Activated CD4-positive, alpha-beta T cell treated with anti-CD3 and anti-CD28 coated beads for 36 hours (primary cell): Measurements from ENCODE around the gene PEX11A. TPM values are rescaled to one million over a fixed set of nuclear protein-coding genes. Genes with fewer than 3 reads are reported as not detected.

ENCODE experiments used
- ATAC-seq: fragments of 200-7000 bp; cut with Tn5 transposase; one replicate; pipeline ENCODE4 v1.10.0; 2021; ENCODE audit warnings: mild to moderate bottlenecking, moderate library complexity
- CTCF ChIA-PET: fragments of 350-600 bp; sonication (Branson Sonifier 250); formaldehyde crosslinking; loops from one replicate; lab custom pipeline; 2021; ENCODE audit warnings: antibody characterized with exemption; lab: Charles Lee
- POLR2A ChIA-PET: fragments of 350-600 bp; sonication (Branson Sonifier 250); formaldehyde crosslinking; loops from one replicate; lab custom pipeline; 2021; ENCODE audit warnings: antibody characterized with exemption, inconsistent platforms; lab: Charles Lee
- DNase-seq: peaks from one replicate; pipeline ENCODE4 v3.0.0-alpha.2; 2020
- H3K27ac Mint-ChIP-seq: one replicate; pipeline ENCODE4 v1.8.0; 2021; ENCODE audit warnings: mixed read lengths
- H3K27me3 Mint-ChIP-seq: one replicate; pipeline ENCODE4 v1.8.0; 2021; ENCODE audit warnings: mixed read lengths
- H3K36me3 Mint-ChIP-seq: one replicate; pipeline ENCODE4 v1.8.0; 2021; ENCODE audit warnings: low read depth, mixed read lengths
- H3K4me1 Mint-ChIP-seq: one replicate; pipeline ENCODE4 v1.8.0; 2021; ENCODE audit warnings: mixed read lengths
- H3K4me3 Mint-ChIP-seq: one replicate; pipeline ENCODE4 v1.8.0; 2021; ENCODE audit warnings: mild to moderate bottlenecking, moderate library complexity, mixed read lengths
- H3K9me3 Mint-ChIP-seq: one replicate; pipeline ENCODE4 v1.8.0; 2021; ENCODE audit warnings: low read depth, mixed read lengths
- intact Hi-C, 2 experiments: fragments of 100-400 bp; cut with DNase I in 1 of 2; cut with micrococcal nuclease in 1 of 2; formaldehyde crosslinking; loops; one replicate each; pipeline versions ENCODE4 v1.14.2 to v1.15.1; 2022 to 2024; cut with DNase I, micrococcal nuclease
- total RNA-seq, 2 experiments: library from RNA; stranded (reverse); gene quantifications; one replicate each; pipeline ENCODE4 v1.2.3, GENCODE V29; 2021

The PEX11A gene
- total RNA-seq, 2 experiments from 2014 or later: 4.7 to 5.3 TPM

- Mint-ChIP-seq H3K4me1 (peaks cover 11% of the 10 kb centered on the region), H3K27ac (no peak within 1 kb of the TSS), H3K36me3 (peaks cover 2% of the 10 kb centered on the region), H3K9me3 (no peaks in the 10 kb centered on the region), H3K27me3 (peaks cover 29% of the 10 kb centered on the region), H3K4me3 (peak within 1 kb of the TSS; percentile 73)
- ChIA-PET CTCF (interaction anchor here (0.5 kb wide), 1 partner anchor 566 kb away, joined by 3 read pairs; no protein-coding TSS in a partner anchor), POLR2A (no interaction called here)
- ATAC-seq (peak; percentile 75), DNase-seq (peak; percentile 58)
- intact Hi-C loops: no loop called here
These were observed 35.4 kb downstream of the PEX11A start, which contains the start of gene KIF7 for GRCh38 chr15:89654847-89655805. TSS of gene KIF7 (minus strand) at chr15:89655467. CDS start at chr15:89652930, 2,537 bp downstream.

GRCh38 chr15:89654301-89654761 is 36.2 kb downstream of the PEX11A start:
- Mint-ChIP-seq H3K36me3 (peaks cover 2% of the 10 kb centered on the region), H3K27me3 (peaks cover 25% of the 10 kb centered on the region), H3K4me1 (peaks cover 11% of the 10 kb centered on the region), H3K27ac (no peak overlapping the region), H3K4me3 (peak overlapping the region; percentile 73), H3K9me3 (no peaks in the 10 kb centered on the region)
- CTCF ChIA-PET: interaction anchor here (0.5 kb wide), 1 partner anchor 567 kb away, joined by 3 read pairs; no protein-coding TSS in a partner anchor
- DNase-seq (no peak), ATAC-seq (no peak)
- intact Hi-C loops: no loop called here
- POLR2A ChIA-PET: no interaction called here

GRCh38 chr15:89653578-89653977 is 37.0 kb downstream of the PEX11A start:
- H3K27me3 Mint-ChIP-seq: peaks cover 20% of the 10 kb centered on the region
- CTCF ChIA-PET: interaction anchor here (0.8 kb wide), 1 partner anchor 29 kb away, joined by 4 read pairs; no protein-coding TSS in a partner anchor
- no peak for DNase-seq
- ATAC-seq: no peak
- H3K9me3 Mint-ChIP-seq: no peaks in the 10 kb centered on the region
- no peak overlapping the region for H3K4me3 Mint-ChIP-seq
- POLR2A ChIA-PET: no interaction called here
- no peak overlapping the region for H3K27ac Mint-ChIP-seq
- H3K36me3 Mint-ChIP-seq: no peaks in the 10 kb centered on the region
- H3K4me1 Mint-ChIP-seq: peaks cover 11% of the 10 kb centered on the region
- intact Hi-C loops: no loop called here

- Mint-ChIP-seq H3K4me3 (no peak overlapping the region), H3K27me3 (peaks cover 20% of the 10 kb centered on the region), H3K9me3 (no peaks in the 10 kb centered on the region), H3K4me1 (peaks cover 11% of the 10 kb centered on the region), H3K36me3 (no peaks in the 10 kb centered on the region), H3K27ac (no peak overlapping the region)
- ChIA-PET CTCF (no interaction called here), POLR2A (no interaction called here)
- no peak for ATAC-seq
- no peak for DNase-seq
- intact Hi-C loops: no loop called here
These were observed 37.9 kb downstream of the PEX11A start for GRCh38 chr15:89652666-89653065.

- ChIA-PET POLR2A (no interaction called here), CTCF (interaction anchor here (0.7 kb wide), 1 partner anchor 162 kb away, joined by 3 read pairs; no protein-coding TSS in a partner anchor)
- no peaks in the 10 kb centered on the region for H3K9me3 Mint-ChIP-seq
- peaks cover 11% of the 10 kb centered on the region for H3K4me1 Mint-ChIP-seq
- H3K4me3 Mint-ChIP-seq: no peak overlapping the region
- H3K27me3 Mint-ChIP-seq: peaks cover 22% of the 10 kb centered on the region
- H3K36me3 Mint-ChIP-seq: no peaks in the 10 kb centered on the region
- ATAC-seq (no peak), DNase-seq (no peak)
- H3K27ac Mint-ChIP-seq: no peak overlapping the region
- intact Hi-C loops: no loop called here
These were observed 38.4 kb downstream of the PEX11A start for GRCh38 chr15:89652131-89652530.

GRCh38 chr15:89649716-89650115 is 40.8 kb downstream of the PEX11A start:
- ChIA-PET POLR2A (no interaction called here), CTCF (interaction anchor here (0.6 to 1.3 kb wide), 2 partner anchors 38 to 159 kb away, joined by 3 to 5 read pairs; no protein-coding TSS in a partner anchor)
- Mint-ChIP-seq H3K36me3 (no peaks in the 10 kb centered on the region), H3K9me3 (no peaks in the 10 kb centered on the region), H3K4me3 (no peak overlapping the region), H3K27ac (no peak overlapping the region), H3K27me3 (peaks cover 18% of the 10 kb centered on the region), H3K4me1 (peaks cover 5% of the 10 kb centered on the region)
- DNase-seq: no peak
- ATAC-seq: no peak
- intact Hi-C loops: no loop called here

GRCh38 chr15:89649013-89649625 is 41.4 kb downstream of the PEX11A start:
- no peaks in the 10 kb centered on the region for H3K36me3 Mint-ChIP-seq
- ATAC-seq (no peak), DNase-seq (no peak)
- no peak overlapping the region for H3K27ac Mint-ChIP-seq
- ChIA-PET CTCF (interaction anchor here (1.3 kb wide), 1 partner anchor 37 kb away, joined by 5 read pairs; no protein-coding TSS in a partner anchor), POLR2A (no interaction called here)
- no peaks in the 10 kb centered on the region for H3K9me3 Mint-ChIP-seq
- H3K4me3 Mint-ChIP-seq: no peak overlapping the region
- intact Hi-C loops: no loop called here
- peaks cover 13% of the 10 kb centered on the region for H3K27me3 Mint-ChIP-seq
- no peaks in the 10 kb centered on the region for H3K4me1 Mint-ChIP-seq

- DNase-seq (no peak), ATAC-seq (no peak)
- Mint-ChIP-seq H3K27me3 (peaks cover 11% of the 10 kb centered on the region), H3K4me3 (no peak overlapping the region), H3K9me3 (no peaks in the 10 kb centered on the region), H3K27ac (no peak overlapping the region), H3K4me1 (no peaks in the 10 kb centered on the region), H3K36me3 (no peaks in the 10 kb centered on the region)
- POLR2A ChIA-PET: no interaction called here
- intact Hi-C loops: no loop called here
- CTCF ChIA-PET: interaction anchor here (0.7 to 1.5 kb wide), 5 partner anchors 17 to 429 kb away, joined by 3 to 5 read pairs (median 4); no protein-coding TSS in a partner anchor
These were observed 42.2 kb downstream of the PEX11A start for GRCh38 chr15:89648106-89649012.

- no peaks in the 10 kb centered on the region for H3K36me3 Mint-ChIP-seq
- ChIA-PET POLR2A (no interaction called here), CTCF (interaction anchor here (0.7 to 1.5 kb wide), 7 partner anchors 18 to 430 kb away, joined by 3 to 5 read pairs (median 3); no protein-coding TSS in a partner anchor)
- intact Hi-C loops: no loop called here
- H3K27me3 Mint-ChIP-seq: peaks cover 6% of the 10 kb centered on the region
- no peak overlapping the region for H3K27ac Mint-ChIP-seq
- ATAC-seq: peak; percentile 90
- no peaks in the 10 kb centered on the region for H3K9me3 Mint-ChIP-seq
- H3K4me3 Mint-ChIP-seq: no peak overlapping the region
- H3K4me1 Mint-ChIP-seq: no peaks in the 10 kb centered on the region
- peak; percentile 86 for DNase-seq
These were observed 43.2 kb downstream of the PEX11A start for GRCh38 chr15:89647191-89647851.

GRCh38 chr15:89646416-89647141 is 44.0 kb downstream of the PEX11A start:
- ATAC-seq (peak; percentile 16), DNase-seq (no peak)
- Mint-ChIP-seq H3K27ac (no peak overlapping the region), H3K4me1 (no peaks in the 10 kb centered on the region), H3K36me3 (no peaks in the 10 kb centered on the region), H3K27me3 (peaks cover 4% of the 10 kb centered on the region), H3K9me3 (no peaks in the 10 kb centered on the region), H3K4me3 (no peak overlapping the region)
- ChIA-PET CTCF (interaction anchor here (0.6 to 1.5 kb wide), 8 partner anchors 16 to 430 kb away, joined by 3 to 5 read pairs (median 4); no protein-coding TSS in a partner anchor), POLR2A (no interaction called here)
- intact Hi-C loops: no loop called here
